ENCODE data around the gene GADL1. TPM values are rescaled to one million over a fixed set of nuclear protein-coding genes. Genes with fewer than 3 reads are reported as not detected.

Gene GADL1
- total and polyA plus RNA-seq, 2 donors from 2014 or later = 0.22 to 0.54 TPM

- intact Hi-C loops (cut with DNase I) = no loop called here
- FAIRE-seq = no peak
- H3K27me3 ChIP-seq (ENCODE audit: control insufficient read depth, insufficient read depth, low read length) = no peaks in the 10 kb centered on the region
- no peak for DNase-seq
- no peak for TF ChIP-seq CTCF (IDR thresholded peaks at IDR 0.05; ENCODE audit: borderline replicate concordance, extremely low read depth, insufficient read depth)
- no peak overlapping the region for H3K27ac ChIP-seq (ENCODE audit: low read depth in 2 of 2, low read length in 2 of 2)
- no peaks in the 10 kb centered on the region for H3K9me3 ChIP-seq (ENCODE audit: control insufficient read depth in 2 of 3, insufficient read depth in 1 of 3, low read length in 3 of 3)
- H3K9ac ChIP-seq (ENCODE audit: low read length in 3 of 3) = no peak overlapping the region
- no peaks in the 10 kb centered on the region for H3K36me3 ChIP-seq (ENCODE audit: control insufficient read depth in 2 of 3, insufficient read depth in 3 of 3, low read length in 3 of 3)
- H3K4me3 ChIP-seq (ENCODE audit: low read length in 3 of 3) = no peak overlapping the region
- no peaks in the 10 kb centered on the region for H3K4me1 ChIP-seq (ENCODE audit: control insufficient read depth in 2 of 3, insufficient read depth in 2 of 3, low read depth in 1 of 3, low read length in 3 of 3)
Measured at GRCh38 chr3:30737743-30738499, 156.5 kb downstream of the GADL1 start.

DNA sequence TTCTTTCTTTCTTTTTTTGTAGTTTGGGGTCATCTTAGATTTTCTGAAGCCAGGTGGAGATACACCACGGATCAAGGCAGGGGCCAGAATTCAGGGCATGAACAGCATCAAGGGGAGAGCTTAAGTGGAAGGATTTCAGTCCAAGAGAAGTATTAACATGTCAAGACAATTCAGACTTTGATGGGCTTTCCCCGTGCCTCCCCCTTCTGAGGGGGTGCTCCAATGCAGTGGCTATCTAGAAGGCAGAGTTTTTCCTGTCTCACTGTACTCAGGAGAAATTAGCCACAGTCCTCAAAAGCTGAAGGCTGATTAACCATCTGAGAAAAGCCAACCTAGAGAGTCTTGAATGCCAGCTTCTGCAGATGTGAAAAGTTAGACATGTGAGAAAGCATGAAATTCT, 160.8 kb downstream of the GADL1 start:
- Histone ChIP-seq H3K27me3 (ENCODE audit: control insufficient read depth, insufficient read depth, low read length) (no peaks in the 10 kb centered on the region), H3K36me3 (ENCODE audit: control insufficient read depth in 2 of 3, insufficient read depth in 3 of 3, low read length in 3 of 3) (no peaks in the 10 kb centered on the region), H3K4me1 (ENCODE audit: control insufficient read depth in 2 of 3, insufficient read depth in 2 of 3, low read depth in 1 of 3, low read length in 3 of 3) (no peaks in the 10 kb centered on the region), H3K9me3 (ENCODE audit: control insufficient read depth in 2 of 3, insufficient read depth in 1 of 3, low read length in 3 of 3) (no peaks in the 10 kb centered on the region), H3K9ac (ENCODE audit: low read length in 3 of 3) (no peak overlapping the region), H3K4me3 (ENCODE audit: low read length in 3 of 3) (no peak overlapping the region), H3K27ac (ENCODE audit: low read depth in 2 of 2, low read length in 2 of 2) (no peak overlapping the region)
- FAIRE-seq (no peak), DNase-seq (no peak)
- intact Hi-C loops (cut with DNase I) = no loop called here
- TF ChIP-seq CTCF (IDR thresholded peaks at IDR 0.05; ENCODE audit: borderline replicate concordance, extremely low read depth, insufficient read depth) = no peak

GRCh38 chr3:30733209-30733608, 161.3 kb downstream of the GADL1 start:
- H3K4me3 ChIP-seq (ENCODE audit: low read length in 3 of 3) = no peak overlapping the region
- DNase-seq = no peak
- TF ChIP-seq CTCF (IDR thresholded peaks at IDR 0.05; ENCODE audit: borderline replicate concordance, extremely low read depth, insufficient read depth) = no peak

More at GRCh38 chr3:30733209-30733608, 161.3 kb downstream of the GADL1 start:
- H3K4me1 ChIP-seq (ENCODE audit: control insufficient read depth in 2 of 3, insufficient read depth in 2 of 3, low read depth in 1 of 3, low read length in 3 of 3) = no peaks in the 10 kb centered on the region
- H3K9ac ChIP-seq (ENCODE audit: low read length in 3 of 3) = no peak overlapping the region
- no peaks in the 10 kb centered on the region for H3K36me3 ChIP-seq (ENCODE audit: control insufficient read depth in 2 of 3, insufficient read depth in 3 of 3, low read length in 3 of 3)
- intact Hi-C loops (cut with DNase I) = no loop called here
- no peak overlapping the region for H3K27ac ChIP-seq (ENCODE audit: low read depth in 2 of 2, low read length in 2 of 2)
- H3K27me3 ChIP-seq (ENCODE audit: control insufficient read depth, insufficient read depth, low read length) = no peaks in the 10 kb centered on the region
- no peaks in the 10 kb centered on the region for H3K9me3 ChIP-seq (ENCODE audit: control insufficient read depth in 2 of 3, insufficient read depth in 1 of 3, low read length in 3 of 3)
- no peak for FAIRE-seq

All from kidney (tissue), 14 donors.